Parathyroid adenoma (tissue), 2 donors: Measurements from ENCODE around the gene IFITM5.

Experiments used
- H2AFZ ChIP-seq: fragments of 300-600 bp; sonication (generic); one replicate; pipeline ENCODE4 v1.7.0; 2017; ENCODE audit warnings: antibody characterized with exemption, mild to moderate bottlenecking
- H3K27ac ChIP-seq: fragments of 300-600 bp; sonication (generic); one replicate; pipeline ENCODE4 v1.7.0; 2017
- H3K27me3 ChIP-seq: fragments of 300-600 bp; sonication (generic); one replicate; pipeline ENCODE4 v1.7.0; 2017; ENCODE audit warnings: low read length; ENCODE audit not compliant: control insufficient read depth, insufficient read depth
- H3K36me3 ChIP-seq: fragments of 300-600 bp; sonication (generic); one replicate; pipeline ENCODE4 v1.7.0; 2017; ENCODE audit warnings: low read length; ENCODE audit not compliant: control insufficient read depth, insufficient read depth
- H3K4me1 ChIP-seq: fragments of 300-600 bp; sonication (generic); one replicate; pipeline ENCODE4 v1.7.0; 2017; ENCODE audit warnings: control low read depth
- H3K4me2 ChIP-seq: fragments of 300-600 bp; sonication (generic); one replicate; pipeline ENCODE4 v1.7.0; 2017; ENCODE audit warnings: low read length
- H3K4me3 ChIP-seq: fragments of 300-600 bp; sonication (generic); one replicate; pipeline ENCODE4 v1.7.0; 2017; ENCODE audit warnings: low read depth, low read length
- H3K79me2 ChIP-seq: fragments of 300-600 bp; sonication (generic); one replicate; pipeline ENCODE4 v1.7.0; 2017; ENCODE audit warnings: control low read depth
- H3K9ac ChIP-seq: fragments of 300-600 bp; sonication (generic); one replicate; pipeline ENCODE4 v1.7.0; 2017; ENCODE audit warnings: mild to moderate bottlenecking
- H3K9me3 ChIP-seq: fragments of 300-600 bp; sonication (generic); one replicate; pipeline ENCODE4 v1.7.0; 2017; ENCODE audit warnings: low read length; ENCODE audit not compliant: control insufficient read depth
- CTCF ChIP-seq: fragments of 300-600 bp; sonication (generic); IDR thresholded peaks from one replicate; pipeline ENCODE4 v1.7.0; 2017; ENCODE audit warnings: antibody characterized with exemption, mild to moderate bottlenecking
- donor health status: primary hyperparathyroidism.

Gene IFITM5

DNA sequence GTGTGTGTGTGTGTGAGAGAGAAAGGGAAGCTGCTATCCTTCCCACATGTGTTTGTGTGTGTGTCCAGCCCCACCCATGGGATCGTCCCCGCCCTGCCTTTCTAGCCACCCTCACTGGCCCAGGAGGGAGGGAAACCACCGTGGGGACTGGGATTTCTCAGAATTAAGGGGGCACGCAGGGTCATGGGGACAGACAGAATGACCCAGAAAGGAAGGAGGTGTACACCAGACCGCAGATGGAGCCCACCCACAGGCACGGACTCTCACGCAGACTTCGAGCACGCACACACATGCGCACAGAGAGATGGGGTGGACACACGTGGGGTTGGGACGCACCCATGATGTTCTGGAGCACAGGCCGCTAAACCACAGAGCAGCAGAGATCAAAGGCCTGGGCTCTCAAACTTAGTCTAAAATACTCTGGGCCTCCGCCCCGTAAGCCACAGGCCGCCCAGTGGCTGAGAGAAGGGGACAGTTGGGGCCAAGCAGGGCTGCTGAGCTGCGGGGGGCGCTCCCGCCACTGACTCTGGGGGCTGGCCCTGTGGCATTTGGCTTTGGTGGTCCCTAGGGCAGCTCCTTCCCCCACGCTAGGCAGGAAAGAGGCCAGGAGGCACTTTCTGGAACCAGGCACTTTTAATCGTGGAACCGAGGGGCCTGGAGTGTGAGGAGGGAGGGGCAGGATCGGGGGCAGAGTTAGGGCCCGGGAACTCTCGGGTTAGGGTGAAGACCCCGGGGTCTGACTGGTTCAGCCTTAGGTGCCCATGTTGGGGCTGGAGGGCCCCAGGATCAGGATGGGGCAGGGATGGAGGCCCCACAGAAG, 1.5 kb downstream of the IFITM5 start:
- H3K27ac ChIP-seq, result no peak overlapping the region
- H3K9me3 ChIP-seq, result no peaks in the 10 kb centered on the region
- H3K4me1 ChIP-seq, result no peaks in the 10 kb centered on the region
- no peak overlapping the region for H2AFZ ChIP-seq
- no peak overlapping the region for H3K4me3 ChIP-seq
- TF ChIP-seq CTCF, result no peak
- H3K9ac ChIP-seq, result no peak overlapping the region
- H3K4me2 ChIP-seq, result no peak overlapping the region
- no peaks in the 10 kb centered on the region for H3K79me2 ChIP-seq
- H3K27me3 ChIP-seq, result no peaks in the 10 kb centered on the region
- no peaks in the 10 kb centered on the region for H3K36me3 ChIP-seq

DNA sequence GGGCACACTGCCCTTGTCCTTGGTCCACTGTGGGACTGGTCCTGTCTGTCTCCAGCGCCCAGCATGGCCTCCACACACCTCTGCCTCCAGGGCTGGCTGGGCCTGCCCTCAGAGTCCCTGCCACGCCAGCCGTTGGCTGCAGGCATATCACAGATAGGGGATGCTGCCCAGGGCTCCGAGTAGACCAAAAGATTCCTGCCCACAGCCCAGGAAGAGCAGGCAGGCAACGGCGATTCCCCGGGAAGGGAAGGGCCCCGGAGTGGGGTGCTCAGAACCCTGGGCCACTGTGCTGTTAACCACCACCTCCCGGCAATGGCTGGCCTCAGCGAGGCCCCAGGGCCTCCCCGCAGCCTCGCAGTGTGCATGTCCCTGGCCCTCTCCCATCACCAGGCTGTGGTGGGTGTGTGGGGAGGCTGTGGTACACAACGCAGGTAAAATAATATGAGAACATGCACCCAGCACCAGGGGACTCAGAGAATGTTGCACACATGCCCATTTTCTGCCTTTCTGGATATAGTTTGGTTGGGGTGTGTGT, 2.2 kb downstream of the IFITM5 start:
- Histone ChIP-seq H3K4me2 (no peak overlapping the region), H3K27ac (no peak overlapping the region), H3K79me2 (no peaks in the 10 kb centered on the region), H3K4me1 (no peaks in the 10 kb centered on the region), H3K27me3 (no peaks in the 10 kb centered on the region), H3K4me3 (no peak overlapping the region), H3K9me3 (no peaks in the 10 kb centered on the region), H3K9ac (no peak overlapping the region), H2AFZ (no peak overlapping the region), H3K36me3 (no peaks in the 10 kb centered on the region)
- no peak for TF ChIP-seq CTCF

DNA sequence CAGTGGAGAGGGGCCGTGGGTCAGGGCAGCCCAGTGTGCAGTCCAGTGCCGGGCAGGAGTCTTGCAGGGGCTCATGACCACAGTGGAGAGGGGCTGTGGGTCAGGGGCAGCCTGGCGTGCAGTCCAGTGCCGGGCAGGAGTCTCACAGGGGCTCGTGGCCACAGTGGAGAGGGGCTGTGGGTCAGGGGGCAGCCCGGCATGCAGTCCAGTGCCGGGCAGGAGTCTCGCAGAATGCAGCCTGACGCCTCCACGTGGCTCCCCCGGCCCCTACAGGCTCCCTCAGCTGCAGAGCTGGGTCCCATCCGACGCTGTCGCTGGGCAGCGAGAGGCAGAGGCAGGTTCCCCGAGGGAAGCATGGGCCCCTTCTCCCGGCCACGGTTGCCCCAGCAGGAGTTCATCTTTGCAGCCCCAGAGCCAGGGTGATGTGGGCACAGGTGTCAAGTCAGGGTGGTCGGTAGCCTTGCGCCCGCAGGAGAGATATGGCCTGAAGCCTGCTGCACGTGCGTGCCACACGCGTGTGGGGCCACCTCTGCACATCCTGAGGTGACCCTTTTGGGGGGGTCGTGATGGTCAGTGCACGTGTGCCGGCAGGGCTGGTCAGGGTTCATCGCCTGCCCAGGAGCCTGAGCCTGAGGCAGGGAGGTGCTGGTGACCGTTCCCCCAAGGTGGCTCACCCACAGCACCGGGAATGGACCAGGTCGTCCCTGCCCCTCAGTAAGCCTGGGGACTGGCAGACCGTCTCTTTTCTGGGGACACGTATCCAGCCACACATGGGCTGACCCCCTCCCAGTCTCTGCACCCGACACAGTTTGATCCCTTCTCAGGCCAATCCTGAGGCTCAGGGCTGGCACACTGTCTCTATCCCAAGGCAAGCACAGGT, 2.9 kb downstream of the IFITM5 start:
- no peak for TF ChIP-seq CTCF
- Histone ChIP-seq H3K9ac (no peak overlapping the region), H3K4me2 (no peak overlapping the region), H3K27ac (no peak overlapping the region), H3K27me3 (no peaks in the 10 kb centered on the region), H3K4me3 (no peak overlapping the region), H3K4me1 (no peaks in the 10 kb centered on the region), H3K36me3 (no peaks in the 10 kb centered on the region), H2AFZ (no peak overlapping the region), H3K79me2 (no peaks in the 10 kb centered on the region), H3K9me3 (no peaks in the 10 kb centered on the region)

DNA sequence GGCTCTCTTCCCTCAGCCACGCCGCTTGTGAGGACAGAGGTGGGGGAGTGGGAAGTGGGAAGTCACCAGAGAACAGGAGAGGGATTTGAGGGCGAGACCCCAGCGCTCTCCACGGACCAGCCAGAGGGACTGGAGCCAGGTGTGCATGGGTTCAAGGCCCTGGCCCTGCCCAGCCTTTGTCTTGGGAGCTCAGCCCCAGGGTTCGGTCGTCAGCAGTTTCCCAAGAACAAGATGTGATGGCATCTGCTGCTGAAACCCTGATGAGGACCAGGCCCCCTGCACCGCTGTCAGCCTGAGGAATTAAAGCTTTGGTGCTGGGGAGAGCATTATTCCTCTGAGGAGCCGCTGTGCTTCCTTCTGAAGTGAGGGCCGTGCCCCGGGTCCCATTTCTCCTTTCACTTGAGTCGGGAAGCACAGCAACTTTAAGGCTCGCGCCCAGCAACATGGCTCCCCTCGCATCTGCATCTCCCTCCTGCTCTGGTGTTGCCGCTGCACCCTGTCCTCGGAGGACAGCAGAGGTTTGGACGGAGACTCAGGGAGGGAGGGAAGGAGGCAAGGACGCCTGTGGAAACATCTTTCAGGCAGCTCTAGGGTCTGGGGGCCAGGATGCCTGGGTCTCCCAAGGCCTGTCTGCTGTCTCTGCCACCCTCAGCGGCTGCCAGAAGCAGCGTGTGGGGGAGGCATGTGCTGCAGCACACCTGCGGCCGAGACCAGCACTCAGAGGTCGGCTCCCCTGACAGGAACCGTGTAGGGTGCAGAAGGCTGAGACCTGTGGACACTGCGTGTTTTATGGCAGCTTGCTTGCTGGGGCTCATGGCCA, 3.8 kb downstream of the IFITM5 start:
- Histone ChIP-seq H3K27ac (no peak overlapping the region), H2AFZ (no peak overlapping the region), H3K9me3 (no peaks in the 10 kb centered on the region), H3K4me3 (no peak overlapping the region), H3K79me2 (no peaks in the 10 kb centered on the region), H3K9ac (no peak overlapping the region), H3K27me3 (no peaks in the 10 kb centered on the region), H3K36me3 (no peaks in the 10 kb centered on the region), H3K4me1 (no peaks in the 10 kb centered on the region), H3K4me2 (no peak overlapping the region)
- no peak for TF ChIP-seq CTCF
